Lower lobe of right lung (tissue), 2 donors: ENCODE results near the gene ITGA11. TPM values are rescaled to one million over a fixed set of nuclear protein-coding genes. Genes with fewer than 3 reads are reported as not detected.

Experiments used
- ATAC-seq, 2 donors: fragments of 200-7000 bp; cut with Tn5 transposase; one replicate each; pipeline ENCODE4 v1.9.1; 2020 to 2022; ENCODE audit warnings: mild to moderate bottlenecking in 2 of 2, moderate library complexity in 2 of 2
- DNase-seq: peaks from one replicate; pipeline ENCODE4 v3.0.0-alpha.2; 2020
- H3K27ac ChIP-seq: fragments of 200-600 bp; one replicate; pipeline ENCODE4 v1.8.0; 2022
- H3K27me3 ChIP-seq: fragments of 200-600 bp; one replicate; pipeline ENCODE4 v1.8.0; 2022; ENCODE audit warnings: low read depth
- H3K36me3 ChIP-seq: fragments of 200-600 bp; one replicate; pipeline ENCODE4 v1.8.0; 2022; ENCODE audit warnings: mild to moderate bottlenecking
- H3K4me1 ChIP-seq: fragments of 200-600 bp; one replicate; pipeline ENCODE4 v1.8.0; 2022
- H3K4me3 ChIP-seq: fragments of 200-600 bp; one replicate; pipeline ENCODE4 v1.8.0; 2022; ENCODE audit warnings: mild to moderate bottlenecking
- H3K9me3 ChIP-seq: fragments of 200-600 bp; one replicate; pipeline ENCODE4 v1.8.0; 2022
- intact Hi-C: fragments of 100-400 bp; cut with DNase I; formaldehyde crosslinking; loops from one replicate; pipeline ENCODE4 v1.11.0; 2022
- total RNA-seq: library from RNA; stranded (reverse); fragmentation: NEBNext Ultra II Directional; extraction: Animal tissue kit (Norgen Biotek cat#: 25700); gene quantifications from one replicate; pipeline ENCODE4 v1.2.1, GENCODE V29; 2021
- TF ChIP-seq, protein P1 (sequence below): fragments of 200-600 bp; IDR thresholded peaks from one replicate; pipeline ENCODE4 v1.8.0; 2022; ENCODE audit warnings: antibody characterized with exemption, mild to moderate bottlenecking
- donor health status: DM: no; HTN: yes; CAD: no; lungs with severe emphysema.

The ITGA11 gene
- total RNA-seq, 1 donor from 2014 or later: 2.7 TPM

DNA sequence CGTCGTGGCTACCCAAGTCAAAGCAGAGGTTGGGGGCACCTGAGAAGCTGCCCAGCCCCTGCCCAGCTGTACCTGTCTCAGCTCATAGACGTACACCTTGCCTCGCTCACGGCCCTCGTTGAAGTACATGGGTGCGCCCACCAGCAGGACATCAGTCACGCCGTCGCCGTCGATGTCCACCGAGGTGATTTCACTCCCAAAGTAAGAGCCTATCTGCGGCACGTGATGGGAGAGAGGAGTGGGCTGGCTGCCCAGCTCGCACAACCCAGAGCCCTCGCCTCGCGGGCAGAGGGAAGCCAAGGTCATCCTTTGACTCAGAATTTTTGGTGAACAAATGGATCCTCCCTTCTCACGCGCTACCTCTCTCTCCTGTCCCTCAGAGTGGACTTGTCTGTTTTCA lies 99.7 kb downstream of the ITGA11 start:
- Histone ChIP-seq H3K27me3 (no peaks in the 10 kb centered on the region), H3K4me3 (no peak overlapping the region), H3K4me1 (peaks cover 8% of the 10 kb centered on the region), H3K36me3 (no peaks in the 10 kb centered on the region), H3K27ac (no peak overlapping the region), H3K9me3 (no peaks in the 10 kb centered on the region)
- TF ChIP-seq, protein P1, sequence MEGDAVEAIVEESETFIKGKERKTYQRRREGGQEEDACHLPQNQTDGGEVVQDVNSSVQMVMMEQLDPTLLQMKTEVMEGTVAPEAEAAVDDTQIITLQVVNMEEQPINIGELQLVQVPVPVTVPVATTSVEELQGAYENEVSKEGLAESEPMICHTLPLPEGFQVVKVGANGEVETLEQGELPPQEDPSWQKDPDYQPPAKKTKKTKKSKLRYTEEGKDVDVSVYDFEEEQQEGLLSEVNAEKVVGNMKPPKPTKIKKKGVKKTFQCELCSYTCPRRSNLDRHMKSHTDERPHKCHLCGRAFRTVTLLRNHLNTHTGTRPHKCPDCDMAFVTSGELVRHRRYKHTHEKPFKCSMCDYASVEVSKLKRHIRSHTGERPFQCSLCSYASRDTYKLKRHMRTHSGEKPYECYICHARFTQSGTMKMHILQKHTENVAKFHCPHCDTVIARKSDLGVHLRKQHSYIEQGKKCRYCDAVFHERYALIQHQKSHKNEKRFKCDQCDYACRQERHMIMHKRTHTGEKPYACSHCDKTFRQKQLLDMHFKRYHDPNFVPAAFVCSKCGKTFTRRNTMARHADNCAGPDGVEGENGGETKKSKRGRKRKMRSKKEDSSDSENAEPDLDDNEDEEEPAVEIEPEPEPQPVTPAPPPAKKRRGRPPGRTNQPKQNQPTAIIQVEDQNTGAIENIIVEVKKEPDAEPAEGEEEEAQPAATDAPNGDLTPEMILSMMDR: no peak
- intact Hi-C loops: no loop called here
- DNase-seq (no peak), ATAC-seq (no peak)

DNA sequence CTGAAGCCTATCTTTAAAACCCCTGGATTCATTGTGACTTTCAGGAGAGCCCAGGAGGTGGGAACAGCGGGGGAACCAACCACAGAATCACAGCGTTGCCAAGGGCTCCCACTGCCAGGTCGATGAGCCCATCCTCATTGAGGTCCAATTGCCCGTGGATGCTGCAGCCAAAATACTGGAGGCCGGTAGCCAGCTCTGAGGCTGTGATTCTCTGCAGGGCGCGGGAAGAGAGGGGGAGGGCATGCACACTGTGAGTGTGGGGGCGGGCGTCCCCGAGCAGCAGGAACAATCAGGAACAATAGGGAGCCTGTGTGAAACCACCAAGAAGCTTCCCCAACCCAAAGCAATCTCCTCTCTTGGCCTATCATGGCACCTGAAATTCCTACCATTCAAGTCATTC lies 101.1 kb downstream of the ITGA11 start:
- DNase-seq (no peak), ATAC-seq (no peak)
- no peaks in the 10 kb centered on the region for H3K9me3 ChIP-seq
- intact Hi-C loops: no loop called here
- no peaks in the 10 kb centered on the region for H3K27me3 ChIP-seq
- TF ChIP-seq, protein P1: no peak
- H3K4me3 ChIP-seq: no peak overlapping the region
- no peaks in the 10 kb centered on the region for H3K36me3 ChIP-seq
- H3K4me1 ChIP-seq: peaks cover 8% of the 10 kb centered on the region
- H3K27ac ChIP-seq: no peak overlapping the region

DNA sequence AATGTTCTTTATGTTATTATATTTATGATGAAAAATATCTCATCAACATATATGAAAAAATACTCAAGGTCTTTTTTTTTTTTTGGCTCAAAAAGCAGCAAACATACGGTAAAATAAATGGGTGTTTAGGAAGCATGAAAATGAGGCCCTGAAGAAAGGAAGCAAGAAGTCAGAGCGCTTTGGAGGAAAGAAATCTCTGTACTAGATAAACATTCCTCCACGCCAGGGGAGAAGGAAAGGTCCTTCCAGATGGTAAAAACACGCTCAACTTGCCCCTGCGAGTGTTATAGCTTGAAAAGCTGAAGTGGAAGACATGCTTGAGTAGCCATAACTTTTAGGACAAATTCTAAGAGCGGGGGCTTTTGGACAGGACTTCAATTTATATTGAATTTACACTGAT lies 101.5 kb downstream of the ITGA11 start:
- TF ChIP-seq, protein P1: no peak
- Histone ChIP-seq H3K36me3 (no peaks in the 10 kb centered on the region), H3K4me3 (no peak overlapping the region), H3K9me3 (no peaks in the 10 kb centered on the region), H3K4me1 (peaks cover 7% of the 10 kb centered on the region), H3K27me3 (no peaks in the 10 kb centered on the region), H3K27ac (no peak overlapping the region)
- intact Hi-C loops: no loop called here
- DNase-seq (no peak), ATAC-seq (no peak)

DNA sequence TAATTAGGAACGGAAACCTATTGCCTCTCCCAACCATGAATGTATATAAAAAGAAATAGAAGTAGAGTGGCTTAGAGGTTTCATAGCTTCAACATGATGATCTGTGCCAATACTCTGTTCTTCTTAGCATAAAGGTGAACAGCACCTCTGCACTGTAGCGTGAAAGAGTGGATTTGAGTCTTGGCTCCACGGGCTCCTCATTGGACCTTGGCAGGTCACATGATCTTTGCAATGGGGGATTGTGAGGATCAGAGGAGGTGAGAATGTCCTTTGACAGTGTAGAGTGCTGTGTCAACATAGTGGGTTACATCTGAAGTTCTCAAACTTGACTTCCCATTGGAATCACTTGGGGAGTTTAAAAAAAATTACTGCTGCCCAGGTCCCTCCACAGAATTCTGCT lies 103.0 kb downstream of the ITGA11 start:
- Histone ChIP-seq H3K27ac (no peak overlapping the region), H3K4me1 (no peaks in the 10 kb centered on the region), H3K27me3 (no peaks in the 10 kb centered on the region), H3K4me3 (no peak overlapping the region), H3K36me3 (no peaks in the 10 kb centered on the region), H3K9me3 (no peaks in the 10 kb centered on the region)
- no peak for DNase-seq
- no peak for ATAC-seq
- TF ChIP-seq, protein P1: no peak
- intact Hi-C loops: no loop called here

DNA sequence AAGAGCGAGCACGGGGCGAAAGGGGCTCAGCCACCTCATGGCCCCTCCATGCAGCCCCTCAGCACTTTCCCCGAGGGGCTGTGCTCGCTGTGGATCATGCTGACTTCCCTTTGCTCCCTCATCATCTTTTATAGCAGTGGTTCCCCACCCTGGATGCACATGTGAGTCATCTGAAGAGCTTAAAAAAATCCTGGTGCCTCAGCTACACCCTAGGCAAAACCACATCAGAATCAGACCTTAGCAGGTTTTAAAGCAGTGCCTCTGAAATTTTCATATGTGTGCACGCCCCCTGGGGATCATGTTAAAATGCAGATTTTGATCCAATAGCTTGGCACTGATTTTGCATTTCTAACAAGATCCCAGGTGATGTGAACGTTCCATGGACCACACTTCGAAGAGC lies 103.5 kb downstream of the ITGA11 start:
- DNase-seq: no peak
- H3K9me3 ChIP-seq: no peaks in the 10 kb centered on the region
- intact Hi-C loops: no loop called here
- TF ChIP-seq, protein P1: no peak
- no peaks in the 10 kb centered on the region for H3K36me3 ChIP-seq
- H3K27me3 ChIP-seq: no peaks in the 10 kb centered on the region
- no peaks in the 10 kb centered on the region for H3K4me1 ChIP-seq
- no peak overlapping the region for H3K4me3 ChIP-seq
- H3K27ac ChIP-seq: no peak overlapping the region
- ATAC-seq: no peak
